Measurements from ENCODE around the gene LUZP1.

The LUZP1 gene

GRCh38 chr1:23156940-23157339, 11.7 kb downstream of the LUZP1 start:
- in situ Hi-C loops (cut with HindIII; ENCODE audit: low sequenced_read_pairs): no loop called here

GRCh38 chr1:23152966-23153684, 15.5 kb downstream of the LUZP1 start:
- in situ Hi-C loops (cut with HindIII; ENCODE audit: low sequenced_read_pairs): no loop called here

GRCh38 chr1:23150742-23151141, 17.9 kb downstream of the LUZP1 start:
- in situ Hi-C loops (cut with HindIII; ENCODE audit: low sequenced_read_pairs): no loop called here

GRCh38 chr1:23150125-23150524, 18.5 kb downstream of the LUZP1 start:
- in situ Hi-C loops (cut with HindIII; ENCODE audit: low sequenced_read_pairs): no loop called here

GRCh38 chr1:23149114-23149513, 19.5 kb downstream of the LUZP1 start:
- in situ Hi-C loops (cut with HindIII; ENCODE audit: low sequenced_read_pairs): no loop called here

- in situ Hi-C loops (cut with HindIII; ENCODE audit: low sequenced_read_pairs): no loop called here
These were observed 20.6 kb downstream of the LUZP1 start for GRCh38 chr1:23148084-23148483.

- in situ Hi-C loops (cut with HindIII; ENCODE audit: low sequenced_read_pairs): no loop called here
These were observed 27.6 kb downstream of the LUZP1 start for GRCh38 chr1:23140940-23141596.

GRCh38 chr1:23135268-23135667, 33.4 kb downstream of the LUZP1 start:
- in situ Hi-C loops (cut with HindIII; ENCODE audit: low sequenced_read_pairs): no loop called here

GRCh38 chr1:23134055-23134454, 34.6 kb downstream of the LUZP1 start:
- in situ Hi-C loops (cut with HindIII; ENCODE audit: low sequenced_read_pairs): no loop called here

- in situ Hi-C loops (cut with HindIII; ENCODE audit: low sequenced_read_pairs): no loop called here
These were observed 35.1 kb downstream of the LUZP1 start for GRCh38 chr1:23133587-23133986.

GRCh38 chr1:23132033-23132432, 36.6 kb downstream of the LUZP1 start:
- in situ Hi-C loops (cut with HindIII; ENCODE audit: low sequenced_read_pairs): no loop called here

GRCh38 chr1:23129846-23130245, 38.8 kb downstream of the LUZP1 start:
- in situ Hi-C loops (cut with HindIII; ENCODE audit: low sequenced_read_pairs): no loop called here

GRCh38 chr1:23126801-23127200, 41.9 kb downstream of the LUZP1 start:
- in situ Hi-C loops (cut with HindIII; ENCODE audit: low sequenced_read_pairs): no loop called here

- in situ Hi-C loops (cut with HindIII; ENCODE audit: low sequenced_read_pairs): no loop called here
These were observed 42.5 kb downstream of the LUZP1 start for GRCh38 chr1:23126200-23126599.

GRCh38 chr1:23125489-23125888, 43.2 kb downstream of the LUZP1 start:
- in situ Hi-C loops (cut with HindIII; ENCODE audit: low sequenced_read_pairs): no loop called here

- in situ Hi-C loops (cut with HindIII; ENCODE audit: low sequenced_read_pairs): no loop called here
These were observed 44.2 kb downstream of the LUZP1 start for GRCh38 chr1:23124259-23125026.

GRCh38 chr1:23123528-23123927, 45.1 kb downstream of the LUZP1 start:
- in situ Hi-C loops (cut with HindIII; ENCODE audit: low sequenced_read_pairs): no loop called here

- in situ Hi-C loops (cut with HindIII; ENCODE audit: low sequenced_read_pairs): no loop called here
These were observed 45.9 kb downstream of the LUZP1 start for GRCh38 chr1:23122796-23123195.

- in situ Hi-C loops (cut with HindIII; ENCODE audit: low sequenced_read_pairs): no loop called here
These were observed 46.5 kb downstream of the LUZP1 start for GRCh38 chr1:23122023-23122748.

GRCh38 chr1:23120383-23120782, 48.3 kb downstream of the LUZP1 start:
- in situ Hi-C loops (cut with HindIII; ENCODE audit: low sequenced_read_pairs): no loop called here

Measured in DLD1 (cell line).